ENCODE measurements around the gene CDK17.
"Not testable (repeated sequence)": the region's sequence is repeated elsewhere in the genome, so short reads cannot be mapped to it uniquely, and the experiment has no call there.

CDK17 gene

DNA sequence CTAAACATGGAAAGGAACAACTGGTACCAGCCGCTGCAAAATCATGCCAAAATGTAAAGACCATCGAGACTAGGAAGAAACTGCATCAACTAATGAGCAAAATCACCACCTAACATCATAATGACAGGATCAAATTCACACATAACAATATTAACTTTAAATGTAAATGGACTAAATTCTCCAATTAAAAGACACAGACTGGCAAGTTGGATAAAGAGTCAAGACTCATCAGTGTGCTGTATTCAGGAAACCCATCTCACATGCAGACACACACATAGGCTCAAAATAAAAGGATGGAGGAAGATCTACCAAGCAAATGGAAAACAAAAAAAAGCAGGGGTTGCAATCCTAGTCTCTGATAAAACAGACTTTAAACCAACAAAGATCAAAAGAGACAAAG lies 82.4 kb downstream of the CDK17 start:
- not testable (repeated sequence) for DNase-seq (ENCODE audit: low read depth in 2 of 2)

DNA sequence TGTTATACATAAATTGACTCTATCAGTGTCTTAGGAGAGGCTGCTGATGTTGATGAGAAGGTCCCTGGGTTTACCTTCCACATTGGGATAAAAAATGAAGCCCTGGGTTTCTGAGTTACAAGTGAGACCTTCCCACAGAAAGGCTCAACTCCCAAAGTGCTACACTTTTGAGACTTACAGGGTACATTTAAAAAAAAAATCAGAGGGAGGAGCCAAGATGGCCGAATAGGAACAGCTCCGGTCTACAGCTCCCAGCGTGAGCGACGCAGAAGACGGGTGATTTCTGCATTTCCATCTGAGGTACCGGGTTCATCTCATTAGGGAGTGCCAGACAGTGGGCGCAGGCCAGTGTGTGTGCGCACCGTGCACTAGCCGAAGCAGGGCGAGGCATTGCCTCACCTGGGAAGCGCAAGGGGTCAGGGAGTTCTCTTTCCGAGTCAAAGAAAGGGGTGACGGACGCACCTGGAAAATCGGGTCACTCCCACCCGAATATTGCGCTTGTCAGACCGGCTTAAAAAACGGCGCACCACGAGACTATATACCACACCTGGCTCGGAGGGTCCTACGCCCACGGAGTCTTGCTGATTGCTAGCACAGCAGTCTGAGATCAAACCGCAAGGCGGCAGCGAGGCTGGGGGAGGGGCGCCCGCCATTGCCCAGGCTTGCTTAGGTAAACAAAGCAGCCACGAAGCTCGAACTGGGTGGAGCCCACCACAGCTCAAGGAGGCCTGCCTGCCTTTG lies 84.3 kb downstream of the CDK17 start:
- DNase-seq (ENCODE audit: low read depth in 2 of 2), result not testable (repeated sequence)

DNA sequence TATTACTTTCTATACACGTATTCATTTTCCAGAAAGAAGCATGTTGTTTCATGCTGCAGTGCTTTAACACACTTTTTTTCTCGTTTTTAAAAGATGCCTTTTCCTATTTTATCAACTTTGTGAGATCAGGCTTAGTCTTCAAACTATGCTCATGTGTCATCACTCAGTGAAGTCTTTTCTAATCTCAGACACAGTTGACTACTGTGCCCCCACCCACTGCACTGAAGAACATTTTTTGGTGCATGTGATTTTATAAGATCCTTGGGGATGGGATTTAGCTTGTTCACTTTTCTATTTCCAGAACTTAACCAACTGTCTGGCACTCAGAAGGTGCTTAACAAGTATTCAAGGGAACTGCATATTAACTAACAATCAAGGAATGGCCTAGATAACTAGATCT lies 85.5 kb downstream of the CDK17 start:
- no peak for DNase-seq (ENCODE audit: low read depth in 2 of 2)

DNA sequence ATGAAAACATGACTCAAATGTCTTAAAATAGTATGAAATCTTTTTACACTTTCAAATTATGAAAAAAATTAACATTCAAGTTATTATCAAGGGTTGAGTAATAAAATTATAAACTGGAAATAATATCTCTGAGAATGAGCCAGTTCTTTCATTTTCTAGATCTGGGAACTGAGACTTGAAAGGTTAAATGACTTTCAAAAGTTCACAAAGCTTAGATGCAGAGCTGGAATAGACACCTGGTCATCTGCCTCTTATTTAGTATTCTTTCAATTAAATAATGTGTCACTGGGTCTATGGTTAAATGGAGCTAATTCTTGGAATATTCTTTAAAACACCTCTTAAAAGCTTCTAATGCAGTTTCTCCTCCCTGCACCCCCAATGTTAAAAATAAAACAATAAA lies 86.6 kb downstream of the CDK17 start:
- DNase-seq (ENCODE audit: low read depth in 2 of 2), result no peak

- no peak for DNase-seq (ENCODE audit: low read depth in 2 of 2)
Observed at GRCh38 chr12:96311191-96311590, 89.0 kb downstream of the CDK17 start.

DNA sequence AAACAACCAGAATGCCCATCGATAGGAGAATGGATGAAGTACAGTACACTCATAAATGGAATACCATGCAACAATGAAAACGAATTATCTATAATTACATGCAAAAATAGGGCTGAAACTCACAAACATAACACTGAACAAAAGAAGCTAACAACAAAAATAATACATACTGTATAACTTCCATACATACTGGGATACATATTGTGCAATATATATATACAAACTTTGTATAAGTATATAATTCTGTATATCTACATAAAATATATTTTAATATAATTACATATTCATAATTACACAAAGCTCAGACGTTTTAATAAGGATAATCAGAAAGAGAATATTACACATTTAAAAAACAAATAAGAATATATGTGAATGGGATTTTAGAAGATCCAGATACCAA lies 90.2 kb downstream of the CDK17 start:
- DNase-seq (ENCODE audit: low read depth in 2 of 2), result no peak

- no peak for DNase-seq (ENCODE audit: low read depth in 2 of 2)
Observed at GRCh38 chr12:96308881-96309280, 91.4 kb downstream of the CDK17 start.

DNA sequence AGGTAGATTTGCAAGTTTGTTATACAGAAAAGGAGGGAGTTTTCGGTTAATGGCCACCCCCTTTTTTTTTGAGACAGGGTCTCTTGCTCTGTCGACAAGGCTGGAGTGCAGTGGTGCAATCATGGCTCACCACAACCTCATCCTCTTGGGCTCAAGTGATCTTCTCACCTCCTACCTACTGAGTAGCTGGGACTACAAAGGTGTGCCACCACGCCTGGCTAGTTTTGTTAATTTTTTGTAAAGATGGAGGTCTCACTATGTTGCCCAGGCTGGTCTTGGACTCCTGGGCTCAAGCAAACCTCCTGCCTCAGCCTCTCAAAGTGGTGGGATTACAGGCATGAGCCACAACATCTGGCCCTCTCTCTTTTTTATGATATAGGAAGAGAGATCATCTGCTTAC lies 94.6 kb downstream of the CDK17 start:
- DNase-seq (ENCODE audit: low read depth in 2 of 2), result no peak

- DNase-seq (ENCODE audit: low read depth in 2 of 2), result no peak
Observed at GRCh38 chr12:96303653-96304052, 96.6 kb downstream of the CDK17 start.

- DNase-seq (ENCODE audit: low read depth in 2 of 2), result no peak
Observed at GRCh38 chr12:96302687-96303310, 97.4 kb downstream of the CDK17 start.

DNA sequence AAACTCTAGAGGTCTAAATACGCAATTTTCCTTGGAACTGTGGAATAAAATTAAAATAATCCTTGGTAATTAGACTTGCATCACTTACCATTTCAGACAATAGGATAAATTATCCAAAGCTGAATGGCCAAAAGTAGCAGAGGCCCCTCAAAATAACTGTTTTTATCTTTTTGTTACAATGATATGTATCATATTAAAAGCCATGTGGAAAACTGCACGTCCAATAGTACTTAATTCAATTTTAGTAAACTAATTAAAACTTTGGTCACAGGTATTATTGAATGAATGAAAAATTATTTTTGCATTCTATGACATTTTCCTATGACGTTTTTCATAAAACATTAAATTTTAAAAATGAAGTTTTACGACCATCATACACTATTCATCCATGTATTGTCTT lies 98.5 kb downstream of the CDK17 start:
- DNase-seq (ENCODE audit: low read depth in 2 of 2), result no peak

- no peak for DNase-seq (ENCODE audit: low read depth in 2 of 2)
Observed at GRCh38 chr12:96300064-96300463, 100.2 kb downstream of the CDK17 start.

- DNase-seq (ENCODE audit: low read depth in 2 of 2), result no peak
Observed at GRCh38 chr12:96297504-96297903, 102.7 kb downstream of the CDK17 start.

GRCh38 chr12:96295532-96296160 lies 104.6 kb downstream of the CDK17 start:
- no peak for DNase-seq (ENCODE audit: low read depth in 2 of 2)

- no peak for DNase-seq (ENCODE audit: low read depth in 2 of 2)
Observed at GRCh38 chr12:96294831-96295230, 105.4 kb downstream of the CDK17 start.

DNA sequence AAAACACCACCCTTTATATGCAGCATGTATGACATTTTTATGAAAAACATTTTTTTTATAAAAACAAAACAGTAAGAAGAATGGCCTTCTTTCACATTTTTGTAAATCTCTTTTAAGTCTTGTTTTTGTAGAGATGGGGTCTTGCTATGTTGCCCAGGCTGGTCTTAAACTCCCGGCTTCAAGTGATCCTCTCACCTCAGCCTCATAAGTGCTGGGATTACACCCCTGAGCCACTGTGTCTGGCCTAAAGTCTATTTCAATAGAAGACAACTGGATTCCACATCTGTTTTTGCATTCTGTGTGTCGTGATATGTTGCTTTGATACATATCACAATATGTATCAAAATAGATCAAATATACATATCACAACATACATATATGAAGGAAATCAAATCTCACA lies 107.1 kb downstream of the CDK17 start:
- DNase-seq (ENCODE audit: low read depth in 2 of 2), result no peak

GRCh38 chr12:96289067-96289466 lies 111.2 kb downstream of the CDK17 start:
- no peak for DNase-seq (ENCODE audit: low read depth in 2 of 2)

- no peak for DNase-seq (ENCODE audit: low read depth in 2 of 2)
Observed at GRCh38 chr12:96285158-96285557, 115.1 kb downstream of the CDK17 start.

- DNase-seq (ENCODE audit: low read depth in 2 of 2), result no peak
Observed at GRCh38 chr12:96274331-96274730, 125.9 kb downstream of the CDK17 start.

GRCh38 chr12:96271469-96272199 lies 128.6 kb downstream of the CDK17 start:
- DNase-seq (ENCODE audit: low read depth in 2 of 2), result no peak

DNA sequence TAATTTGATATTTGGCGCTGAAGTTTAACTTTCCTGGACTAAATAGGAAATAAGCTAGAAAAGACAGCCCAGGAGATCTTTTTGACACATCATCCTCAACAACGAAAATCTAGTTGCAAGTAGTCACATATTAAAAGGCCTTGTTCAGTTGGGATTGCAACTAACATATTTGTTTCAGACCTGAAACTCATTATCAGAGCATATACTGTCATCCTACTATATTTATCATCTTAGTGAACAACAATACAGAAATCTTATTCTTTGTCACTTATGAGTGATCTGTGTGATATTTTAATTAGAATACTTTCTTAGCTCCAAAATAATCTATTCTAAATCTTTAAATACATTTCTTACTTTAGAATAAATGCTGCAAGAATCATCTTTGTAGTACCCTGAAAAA lies 134.0 kb downstream of the CDK17 start:
- no peak for DNase-seq (ENCODE audit: low read depth in 2 of 2)

GRCh38 chr12:96265836-96266235 lies 134.4 kb downstream of the CDK17 start:
- DNase-seq (ENCODE audit: low read depth in 2 of 2), result no peak

DNA sequence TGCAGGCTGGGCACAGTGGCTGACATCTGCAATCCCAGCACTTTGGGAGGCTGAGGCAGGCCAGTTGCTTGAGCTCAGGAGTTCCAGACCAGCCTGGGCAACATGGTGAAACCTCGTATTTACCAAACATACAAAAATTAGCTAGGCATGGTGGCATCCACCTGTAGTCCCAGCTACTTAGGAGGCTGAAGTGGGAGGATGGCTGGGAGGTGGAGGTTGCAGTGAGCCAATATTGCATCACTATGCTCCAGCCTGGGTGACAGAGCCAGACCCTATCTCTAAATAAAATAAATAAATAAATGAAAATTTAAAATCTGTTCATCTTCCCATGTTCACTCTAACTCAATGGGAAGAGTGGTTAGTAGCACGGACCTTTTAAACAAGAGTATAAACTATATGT lies 134.8 kb downstream of the CDK17 start:
- no peak for DNase-seq (ENCODE audit: low read depth in 2 of 2)
